CD14-positive monocyte (primary cell): ENCODE results near the gene RHOF. TPM values are rescaled to one million over a fixed set of nuclear protein-coding genes. Genes with fewer than 3 reads are reported as not detected.

Experiments used
- DNase-seq, 3 donors: peaks; one replicate each; pipeline ENCODE4 v3.0.0-alpha.2; 2011 to 2022
- H2AFZ ChIP-seq: 2 replicates; pipeline ENCODE4 v1.6.0; 2012; ENCODE audit warnings: mild to moderate bottlenecking, low read depth, low read length, inconsistent platforms; ENCODE audit not compliant: insufficient read depth, poor library complexity, severe bottlenecking
- H3K27ac ChIP-seq, 2 donors: 1 replicate in 1 of 2; 2 replicates in 1 of 2; pipeline ENCODE4 v1.5.1; 2012 to 2013; ENCODE audit warnings: low read length in 2 of 2, control low read depth in 1 of 2, inconsistent platforms in 1 of 2, low read depth in 1 of 2, mild to moderate bottlenecking in 1 of 2
- H3K27me3 ChIP-seq, 2 donors: one replicate each; pipeline versions ENCODE4 v1.6.0 to v1.6.1; 2011 to 2013; ENCODE audit warnings: low read length in 2 of 2; ENCODE audit not compliant: control insufficient read depth in 2 of 2, insufficient read depth in 2 of 2
- H3K36me3 ChIP-seq, 2 donors: replicated peaks in 1 of 2; 1 replicate in 1 of 2; 2 replicates in 1 of 2; pipeline versions ENCODE4 v1.5.1 to v1.6.1; 2012 to 2013; ENCODE audit warnings: low read length in 2 of 2, control low read depth in 1 of 2, inconsistent platforms in 1 of 2, mild to moderate bottlenecking in 1 of 2; ENCODE audit not compliant: insufficient read depth in 2 of 2, control insufficient read depth in 1 of 2
- H3K4me1 ChIP-seq, 2 donors: 1 replicate in 1 of 2; 2 replicates in 1 of 2; pipeline versions ENCODE4 v1.5.1 to v1.6.1; 2012 to 2013; ENCODE audit warnings: low read length in 2 of 2, control low read depth in 1 of 2, inconsistent platforms in 1 of 2, mild to moderate bottlenecking in 1 of 2, moderate library complexity in 1 of 2; ENCODE audit not compliant: insufficient read depth in 2 of 2, control insufficient read depth in 1 of 2
- H3K4me2 ChIP-seq: replicated peaks from 2 replicates; pipeline ENCODE3; 2012; ENCODE audit warnings: low read length, moderate library complexity, mild to moderate bottlenecking; ENCODE audit not compliant: poor library complexity, severe bottlenecking; ENCODE audit errors: extremely low read depth
- H3K4me3 ChIP-seq, 3 experiments: fragments of 200-600 bp in 1 of 3; sonication (generic) in 1 of 3; replicated peaks in 1 of 3; 1 replicate in 2 of 3; 2 replicates in 1 of 3; pipeline ENCODE4 v1.5.1; 2011 to 2013; ENCODE audit warnings: low read length in 3 of 3, mild to moderate bottlenecking in 3 of 3, control low read depth in 2 of 3, low read depth in 2 of 3, inconsistent platforms in 1 of 3, moderate library complexity in 1 of 3
- H3K79me2 ChIP-seq: 2 replicates; pipeline ENCODE4 v1.6.0; 2012; ENCODE audit warnings: mild to moderate bottlenecking, control low read depth, inconsistent platforms, low read length, moderate library complexity; ENCODE audit not compliant: insufficient read depth
- H3K9ac ChIP-seq: 2 replicates; pipeline ENCODE4 v1.6.0; 2017; ENCODE audit warnings: low read length, mild to moderate bottlenecking; ENCODE audit not compliant: insufficient read depth, poor library complexity, severe bottlenecking
- H3K9me3 ChIP-seq, 2 donors: replicated peaks in 1 of 2; 1 replicate in 1 of 2; 2 replicates in 1 of 2; pipeline versions ENCODE4 v1.5.1 to v1.6.1; 2012 to 2013; ENCODE audit warnings: low read length in 2 of 2, control low read depth in 1 of 2; ENCODE audit not compliant: control insufficient read depth in 1 of 2, insufficient read depth in 1 of 2
- H4K20me1 ChIP-seq: 2 replicates; pipeline ENCODE4 v1.6.0; 2012; ENCODE audit warnings: mild to moderate bottlenecking, low read length, control low read depth, moderate library complexity; ENCODE audit not compliant: insufficient read depth
- H3K27ac Mint-ChIP-seq, 7 donors: one replicate each; pipeline ENCODE4 v1.8.0; 2020; ENCODE audit warnings: mild to moderate bottlenecking in 7 of 7, mixed read lengths in 7 of 7, moderate library complexity in 6 of 7, inconsistent platforms in 2 of 7
- H3K27me3 Mint-ChIP-seq, 3 donors: one replicate each; pipeline ENCODE4 v1.8.0; 2021 to 2022; ENCODE audit warnings: low read depth in 3 of 3, mild to moderate bottlenecking in 3 of 3, mixed read lengths in 3 of 3, moderate library complexity in 3 of 3, inconsistent platforms in 1 of 3
- H3K36me3 Mint-ChIP-seq, 2 donors: one replicate each; pipeline ENCODE4 v1.8.0; 2020; ENCODE audit warnings: mixed read lengths in 2 of 2, inconsistent platforms in 1 of 2, mild to moderate bottlenecking in 1 of 2
- H3K4me1 Mint-ChIP-seq: one replicate; pipeline ENCODE4 v1.8.0; 2020; ENCODE audit warnings: mild to moderate bottlenecking, mixed read lengths
- H3K4me3 Mint-ChIP-seq, 2 donors: one replicate each; pipeline ENCODE4 v1.8.0; 2020; ENCODE audit warnings: mild to moderate bottlenecking in 2 of 2, mixed read lengths in 2 of 2, moderate library complexity in 1 of 2
- H3K9me3 Mint-ChIP-seq, 7 donors: one replicate each; pipeline ENCODE4 v1.8.0; 2020 to 2022; ENCODE audit warnings: mixed read lengths in 7 of 7, mild to moderate bottlenecking in 6 of 7, moderate library complexity in 6 of 7, inconsistent platforms in 2 of 7
- CTCF ChIP-seq: fragments of 200-600 bp; IDR thresholded peaks from one replicate; pipeline ENCODE4 v1.8.0; 2022; ENCODE audit warnings: antibody characterized with exemption, mild to moderate bottlenecking
- WGBS: methylation state at CpG from one replicate; pipeline ENCODE4 v1.1.5; 2013; ENCODE audit warnings: missing lambda C conversion rate; ENCODE audit not compliant: insufficient coverage; 5-methylcytosine and 5-hydroxymethylcytosine counted together
- intact Hi-C, 2 donors: fragments of 100-400 bp; cut with micrococcal nuclease; formaldehyde crosslinking; loops; one replicate each; pipeline versions ENCODE4 v1.15.0 to v1.15.1; 2023
- polyA plus RNA-seq, 3 donors: library from polyadenylated mRNA; depleted of rRNA in 1 of 3; unstranded in 2 of 3; stranded (reverse) in 1 of 3; fragments of 300-500 nt in 2 of 3; fragments of >200 nt in 1 of 3; fragmentation: Illumina TruSeq in 2 of 3; gene quantifications; 1 replicate in 2 of 3; 2 replicates in 1 of 3; pipeline ENCODE4 v1.2.3, GENCODE V29; 2012 to 2021

The RHOF gene
- polyA plus RNA-seq, 3 donors, result 7.1 to 25.9 (median 13.6) TPM

DNA sequence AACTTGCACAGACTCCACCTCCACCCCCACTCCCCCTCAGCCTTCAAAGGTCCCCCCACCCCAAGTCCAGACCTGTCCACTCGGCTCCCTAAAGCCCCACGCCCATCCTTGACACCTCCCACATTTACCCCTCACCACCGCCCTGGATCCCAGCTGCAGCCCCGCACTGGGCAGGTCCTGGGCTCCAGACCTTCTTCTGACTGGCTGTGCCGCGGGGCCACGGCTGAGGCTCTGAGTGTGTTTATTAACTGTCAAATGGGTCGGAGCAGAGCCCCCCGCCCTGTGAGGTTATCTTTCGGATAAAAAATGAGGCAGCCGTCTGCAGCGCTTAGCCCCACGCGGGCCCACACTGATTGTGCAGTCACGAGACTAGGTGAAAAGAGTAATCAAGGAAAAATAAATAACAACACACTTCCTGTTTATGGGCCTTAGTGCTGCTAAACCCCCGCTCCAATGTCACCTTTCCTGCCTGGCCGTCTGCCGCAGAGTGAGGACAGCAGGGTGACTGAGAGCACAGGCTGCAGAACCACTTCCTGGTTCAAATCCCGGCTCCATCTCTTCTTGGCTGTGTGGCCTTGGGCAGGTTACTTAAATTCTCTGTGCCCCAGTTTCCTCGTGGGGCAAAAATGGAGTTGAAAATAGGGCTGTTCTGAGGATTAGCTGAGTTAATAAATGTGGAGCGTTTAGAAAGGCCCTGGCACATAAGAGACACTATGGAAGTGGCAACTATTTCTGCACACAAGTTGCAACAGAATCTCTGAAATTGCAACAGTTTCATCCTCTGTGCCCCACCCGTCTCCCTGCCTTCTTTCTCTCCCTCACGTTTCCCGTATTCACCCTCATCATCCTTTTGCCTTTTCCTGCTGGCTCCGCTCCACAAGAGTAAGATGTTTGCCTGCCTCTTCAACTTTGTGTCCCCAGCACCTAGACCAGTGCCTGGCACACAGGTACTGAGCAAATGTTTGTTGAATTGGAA lies 19.7 kb upstream of the RHOF start:
- H3K27me3 Mint-ChIP-seq, result peaks cover 0 to 2% (median 0%) of the 10 kb centered on the region in 3 donors
- Histone ChIP-seq H3K4me1 (peaks cover 38 to 46% of the 10 kb centered on the region in 2 donors), H3K9me3 (no peaks in the 10 kb centered on the region), H4K20me1 (peaks cover 98% of the 10 kb centered on the region), H3K36me3 (peaks cover 67 to 70% of the 10 kb centered on the region in 2 donors), H3K27ac (peak overlapping the region; percentile 62 to 79), H3K9ac (peak overlapping the region; percentile 60), H3K27me3 (no peaks in the 10 kb centered on the region), H3K4me2 (peak overlapping the region; percentile 100), H2AFZ (no peak overlapping the region), H3K4me3 (peak overlapping the region in 2 of 3 experiments; percentile 67 to 89), H3K79me2 (peaks cover 95% of the 10 kb centered on the region)
- peak overlapping the region; percentile 79 to 90 for H3K4me3 Mint-ChIP-seq
- peaks cover 0 to 2% (median 0%) of the 10 kb centered on the region in 7 donors for H3K9me3 Mint-ChIP-seq
- intact Hi-C loops, result loop anchor here (1.0 to 5.0 kb wide), 3 partner anchors 19 to 37 kb away; no protein-coding TSS in a partner anchor
- 36% methylated on average over 12 of the region's 25 CpGs for WGBS
- peak in 2 of 3 donors; percentile 57 to 66 for DNase-seq
- peak overlapping the region; percentile 75 to 94 (median 87) for H3K27ac Mint-ChIP-seq
- peaks cover 56 to 70% of the 10 kb centered on the region in 2 donors for H3K36me3 Mint-ChIP-seq
- TF ChIP-seq CTCF, result no peak
- peaks cover 42% of the 10 kb centered on the region for H3K4me1 Mint-ChIP-seq

GRCh38 chr12:121812320-121812871 lies 18.9 kb upstream of the RHOF start:
- H3K9ac ChIP-seq, result peak overlapping the region; percentile 60
- Mint-ChIP-seq H3K9me3 (peaks cover 0 to 2% (median 0%) of the 10 kb centered on the region in 7 donors), H3K27me3 (peaks cover 0 to 2% (median 0%) of the 10 kb centered on the region in 3 donors), H3K4me1 (peaks cover 45% of the 10 kb centered on the region), H3K27ac (peak overlapping the region; percentile 20 to 88 (median 75)), H3K4me3 (peak overlapping the region; percentile 79 to 90), H3K36me3 (peaks cover 50 to 70% of the 10 kb centered on the region in 2 donors)
- peaks cover 67 to 70% of the 10 kb centered on the region in 2 donors for H3K36me3 ChIP-seq
- H3K79me2 ChIP-seq, result peaks cover 97% of the 10 kb centered on the region
- no peak overlapping the region for H2AFZ ChIP-seq
- H3K4me1 ChIP-seq, result peaks cover 43 to 54% of the 10 kb centered on the region in 2 donors
- H3K4me2 ChIP-seq, result peak overlapping the region; percentile 100
- WGBS, result 31% methylated on average over 25 of the region's 26 CpGs
- DNase-seq, result no peak
- H3K27me3 ChIP-seq, result no peaks in the 10 kb centered on the region
- TF ChIP-seq CTCF, result peak; percentile 75
- intact Hi-C loops, result loop anchor here in 1 of 2 donors (1.0 to 5.0 kb wide), 2 partner anchors 18 to 35 kb away; no protein-coding TSS in a partner anchor
- peak overlapping the region; percentile 66 to 89 (median 67) for H3K4me3 ChIP-seq
- peak overlapping the region; percentile 62 to 79 for H3K27ac ChIP-seq
- no peaks in the 10 kb centered on the region for H3K9me3 ChIP-seq
- peaks cover 98% of the 10 kb centered on the region for H4K20me1 ChIP-seq
